Erythroblast (primary cell): ENCODE results near the gene C14orf180.

Experiments used
- DNase-seq, 2 experiments: peaks; one replicate each; lab custom pipeline; 2025; lab: John Stamatoyannopoulos, UW
- GATA1 ChIP-seq: IDR thresholded peaks from 2 replicates; pipeline ENCODE4 v1.6.1; 2011; ENCODE audit warnings: low read depth, mild to moderate bottlenecking, control low read depth, low read length, moderate library complexity
- POLR2A ChIP-seq: IDR thresholded peaks from 2 replicates; pipeline ENCODE4 v1.6.1; 2011; ENCODE audit warnings: mild to moderate bottlenecking, low read length

C14orf180 gene

GRCh38 chr14:104579507-104579906, at the start of gene C14orf180:
Gene C14orf180 (plus strand): TSS chr14:104579764. CDS start chr14:104586431, 6,667 bp downstream.
- DNase-seq: no peak
- TF ChIP-seq POLR2A (no peak), GATA1 (no peak)

GRCh38 chr14:104530646-104531045, 48.9 kb upstream of the C14orf180 start:
- DNase-seq: no peak
- TF ChIP-seq POLR2A: no peak

GRCh38 chr14:104531421-104532190, 48.0 kb upstream of the C14orf180 start:
- TF ChIP-seq GATA1 (no peak), POLR2A (no peak)

GRCh38 chr14:104532191-104532555, 47.4 kb upstream of the C14orf180 start:
- DNase-seq: no peak
- TF ChIP-seq POLR2A (no peak), GATA1 (no peak)

More at GRCh38 chr14:104531421-104532190, 48.0 kb upstream of the C14orf180 start:
- DNase-seq: no peak

- TF ChIP-seq GATA1 (no peak), POLR2A (no peak)
- no peak for DNase-seq
These were observed 45.5 kb upstream of the C14orf180 start for GRCh38 chr14:104534036-104534435.

GRCh38 chr14:104536942-104537612, 42.5 kb upstream of the C14orf180 start:
- TF ChIP-seq POLR2A (no peak), GATA1 (no peak)
- DNase-seq: no peak

- no peak for DNase-seq
- TF ChIP-seq GATA1 (no peak), POLR2A (no peak)
These were observed 42.0 kb upstream of the C14orf180 start for GRCh38 chr14:104537613-104537988.

GRCh38 chr14:104541905-104542465, 37.6 kb upstream of the C14orf180 start:
- no peak for TF ChIP-seq GATA1
- TF ChIP-seq POLR2A: no peak
- no peak for DNase-seq

GRCh38 chr14:104542871-104543830, 36.4 kb upstream of the C14orf180 start:
- TF ChIP-seq POLR2A: no peak
- TF ChIP-seq GATA1: no peak
- no peak for DNase-seq

- no peak for DNase-seq
- no peak for TF ChIP-seq POLR2A
- no peak for TF ChIP-seq GATA1
These were observed 35.1 kb upstream of the C14orf180 start for GRCh38 chr14:104544362-104544961.

- no peak for DNase-seq
- TF ChIP-seq GATA1 (no peak), POLR2A (no peak)
These were observed 34.2 kb upstream of the C14orf180 start for GRCh38 chr14:104545151-104545941.

- no peak for DNase-seq
- TF ChIP-seq POLR2A: no peak
- no peak for TF ChIP-seq GATA1
These were observed 33.5 kb upstream of the C14orf180 start for GRCh38 chr14:104545942-104546501.

GRCh38 chr14:104546591-104547309, 32.8 kb upstream of the C14orf180 start:
- no peak for DNase-seq
- TF ChIP-seq POLR2A (no peak), GATA1 (no peak)
